ENCODE results near the gene RNASE7.

GRCh38 chr14:21084396-21084795 is 42.2 kb downstream of the RNASE7 start:
- TF ChIP-seq REST (tag by site-specific recombination; IDR thresholded peaks at IDR 0.05) (no peak), ZNF24 (tag by site-specific recombination; IDR thresholded peaks at IDR 0.05) (no peak), ZNF174 (tag by site-specific recombination; IDR thresholded peaks at IDR 0.05) (no peak), ZSCAN5A (tag by site-specific recombination; IDR thresholded peaks at IDR 0.05) (no peak), CTCF (tag by site-specific recombination; IDR thresholded peaks at IDR 0.05) (no peak), YY1 (tag by site-specific recombination; IDR thresholded peaks at IDR 0.05) (no peak), ATF2 (tag by site-specific recombination; IDR thresholded peaks at IDR 0.05; ENCODE audit: low read depth) (no peak), ZNF677 (tag by site-specific recombination; IDR thresholded peaks at IDR 0.05) (no peak)

Data from HEK293 (cell line).